Measurements from ENCODE around the gene ELF4.

DNA sequence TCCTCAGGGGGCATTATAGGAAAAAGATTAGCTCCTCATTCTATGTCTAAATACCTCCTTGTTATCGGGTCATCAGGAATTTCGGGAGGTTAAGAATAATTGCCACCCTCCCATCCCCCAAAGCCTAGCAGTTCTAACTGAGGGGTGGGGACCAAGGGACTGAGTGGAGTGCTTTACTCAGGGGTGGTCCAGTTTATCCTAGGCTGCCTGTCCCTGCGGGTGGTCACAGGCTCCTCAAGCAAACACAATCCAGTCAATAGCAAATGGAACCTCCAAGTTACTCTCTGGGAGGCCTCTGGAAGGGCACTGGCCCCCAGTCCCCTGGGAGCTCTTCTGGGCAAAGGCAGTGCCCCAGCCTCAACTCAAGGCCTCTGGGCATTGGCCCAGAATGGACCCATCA lies 6.7 kb downstream of the ELF4 start:
- TF ChIP-seq NCOA2 (IDR thresholded peaks at IDR 0.05; ENCODE audit: partially characterized antibody in 2 of 2), result no peak
- no peak for TF ChIP-seq NFYB (IDR thresholded peaks at IDR 0.05; ENCODE audit: extremely low read depth, insufficient read length)
- TF ChIP-seq ZBTB49 (CRISPR knock-in tag; IDR thresholded peaks at IDR 0.05; ENCODE audit: borderline replicate concordance), result no peak
- no peak for TF ChIP-seq SETDB1 (IDR thresholded peaks at IDR 0.05; ENCODE audit: low read length)
- TF ChIP-seq ZNF384 (IDR thresholded peaks at IDR 0.05; ENCODE audit: low read depth, low read length), result no peak
- TF ChIP-seq ELF2 (CRISPR knock-in tag; IDR thresholded peaks at IDR 0.05), result no peak
- TF ChIP-seq NR0B1 (IDR thresholded peaks at IDR 0.05; ENCODE audit: partially characterized antibody), result no peak

All from K562 (cell line).